Lung microvascular endothelial cell (primary cell): ENCODE data around the gene RHPN2. TPM values are rescaled to one million over a fixed set of nuclear protein-coding genes. Genes with fewer than 3 reads are reported as not detected.

Experiments
- DNase-seq, 2 donors: peaks; one replicate each; pipeline versions ENCODE4 v3.0.0 to v3.0.0-alpha.2; 2010; ENCODE audit warnings: low read depth in 2 of 2
- total RNA-seq: library from RNA; depleted of rRNA; stranded (reverse); fragments of >200 nt; gene quantifications from 2 replicates; pipeline ENCODE4 v1.2.1, GENCODE V29; 2014

RHPN2 gene
- 4.4 and 10.9 TPM in 2 replicates for total RNA-seq

DNA sequence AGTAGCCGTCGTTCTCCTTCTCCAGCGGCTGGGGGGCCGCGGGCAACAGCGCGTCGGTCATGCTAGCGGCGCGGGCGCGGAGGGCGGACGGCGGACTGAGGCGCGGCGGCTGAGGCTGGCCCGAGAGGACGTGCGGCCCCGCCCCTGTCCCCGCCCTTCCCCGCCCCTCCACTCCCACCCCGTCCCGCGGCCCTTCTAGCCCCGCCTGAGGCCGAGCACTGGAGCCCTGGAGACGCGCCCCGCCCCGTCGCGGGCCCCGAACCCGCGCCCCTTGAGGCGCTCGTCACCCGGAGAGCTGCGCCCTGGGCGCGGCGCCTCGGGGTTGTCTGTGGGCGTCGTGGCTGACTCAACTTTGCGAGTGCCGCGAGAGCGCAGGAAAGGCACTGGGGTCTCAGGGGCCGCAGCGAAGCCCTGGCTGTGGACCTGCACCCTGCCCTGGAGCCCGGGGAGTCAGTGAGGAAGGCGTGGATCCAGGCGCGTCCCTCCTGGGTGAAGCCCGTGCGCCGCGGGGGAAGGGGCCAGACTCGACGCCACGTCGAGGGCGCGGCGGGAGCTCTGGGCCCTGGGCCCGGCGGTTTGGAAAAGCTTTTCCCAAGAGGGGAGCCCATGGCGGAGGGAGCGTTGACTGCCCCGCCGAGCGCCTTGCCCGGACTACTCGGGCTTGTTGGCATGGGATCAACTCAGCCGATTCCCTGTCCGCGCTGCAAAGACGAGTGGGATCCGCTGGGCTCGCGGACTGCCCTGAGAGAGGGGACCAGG is at the start of gene RHPN2:
RHPN2 (minus strand) TSS at position 97 of the 759 bp plus-strand sequence; CDS start at position 61, 36 bp downstream.
- DNase-seq: peak; percentile 47 to 72

DNA sequence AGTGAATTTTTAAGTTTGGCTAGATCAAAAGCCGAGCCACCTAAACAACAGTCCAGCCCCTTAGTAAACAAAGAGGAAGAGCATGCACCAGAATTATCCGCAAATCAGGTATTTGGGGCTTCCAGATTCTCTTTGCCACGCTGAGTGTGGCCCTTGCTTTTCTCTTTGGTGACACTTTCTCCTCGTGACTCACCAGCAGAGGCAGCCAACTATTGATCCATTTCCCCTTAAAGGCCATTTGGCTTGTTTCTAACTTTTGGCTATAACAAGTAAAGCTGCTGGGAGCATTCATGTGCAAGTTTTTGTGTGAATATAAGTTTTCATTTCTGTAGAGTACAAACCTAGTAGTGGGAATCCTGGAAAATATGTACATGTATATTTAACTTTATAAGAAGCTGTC is 49.6 kb upstream of the RHPN2 start:
- no peak for DNase-seq

DNA sequence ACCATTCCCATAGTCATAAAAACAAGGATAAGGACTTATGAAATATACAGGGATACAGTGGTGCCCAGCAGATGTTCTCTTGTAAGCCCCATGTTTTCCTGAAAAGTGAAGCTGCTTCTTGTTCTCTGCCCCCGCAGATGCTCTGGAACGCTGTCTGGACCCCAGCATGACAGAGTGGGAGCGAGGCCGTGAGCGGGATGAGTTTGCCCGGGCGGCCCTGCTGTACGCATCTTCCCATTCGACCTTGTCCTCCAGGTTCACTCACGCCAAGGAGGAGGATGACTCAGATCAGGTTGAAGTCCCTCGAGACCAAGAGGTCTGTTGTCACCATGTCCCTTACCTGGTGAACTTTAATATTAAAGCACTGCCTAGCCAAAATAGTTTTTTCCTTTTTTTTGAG is 46.9 kb upstream of the RHPN2 start:
- no peak for DNase-seq

DNA sequence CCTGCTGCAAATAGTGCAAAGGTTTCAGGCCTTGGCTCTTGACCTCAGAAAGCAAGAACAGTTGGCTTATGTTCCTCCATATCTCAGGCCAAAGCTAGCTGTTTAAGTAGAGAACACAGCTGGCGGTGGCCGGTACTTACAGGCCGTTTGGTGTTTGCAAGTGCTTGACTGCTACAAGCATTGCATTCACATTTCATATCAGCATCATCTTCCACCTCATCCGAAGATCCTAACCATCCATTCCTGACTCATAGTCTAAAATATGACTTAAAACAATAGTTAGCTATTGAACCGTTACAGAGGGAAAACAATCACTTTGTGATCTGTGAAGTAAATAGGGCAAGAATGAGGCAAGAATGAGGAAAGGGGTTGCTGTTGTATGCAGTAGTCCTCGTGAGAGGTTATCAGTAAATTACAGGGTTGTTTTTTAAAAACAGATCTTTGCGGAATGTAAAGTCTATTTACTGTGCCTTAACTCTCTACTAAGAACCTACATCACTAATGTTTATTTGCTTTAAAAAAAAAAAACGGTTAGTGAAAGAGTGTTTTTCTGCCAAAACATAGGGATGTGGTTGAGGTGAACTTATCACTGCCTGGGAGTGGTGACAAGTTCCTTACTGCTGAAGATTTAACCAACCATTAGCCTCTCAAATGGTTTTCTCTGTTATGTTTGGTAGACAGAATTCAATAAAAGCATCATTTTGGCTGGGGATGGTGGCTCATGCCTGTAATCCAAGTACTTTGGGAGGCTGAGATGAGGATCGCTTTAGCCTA is 45.6 kb upstream of the RHPN2 start:
- DNase-seq: peak in 1 of 2 donors; percentile 17

DNA sequence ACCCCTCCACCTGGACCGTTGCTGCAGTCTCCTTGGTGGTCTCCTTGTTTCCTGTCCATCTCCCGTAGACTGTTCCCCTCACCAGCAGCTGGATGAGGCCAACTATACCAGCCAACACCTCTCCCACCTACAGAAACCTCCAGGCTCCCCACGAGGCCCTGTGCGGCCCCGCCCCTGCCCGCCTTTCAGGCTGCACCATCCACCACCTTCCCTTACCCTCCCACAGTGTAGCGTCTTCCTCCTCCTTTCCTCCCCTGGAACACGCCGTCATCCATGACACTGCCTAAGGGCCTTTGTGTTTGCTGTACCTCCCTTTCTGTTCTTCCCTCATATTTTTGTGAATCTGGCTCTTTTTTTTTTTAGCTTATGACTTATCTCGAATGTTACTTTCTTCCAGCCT is 43.5 kb upstream of the RHPN2 start:
- no peak for DNase-seq

DNA sequence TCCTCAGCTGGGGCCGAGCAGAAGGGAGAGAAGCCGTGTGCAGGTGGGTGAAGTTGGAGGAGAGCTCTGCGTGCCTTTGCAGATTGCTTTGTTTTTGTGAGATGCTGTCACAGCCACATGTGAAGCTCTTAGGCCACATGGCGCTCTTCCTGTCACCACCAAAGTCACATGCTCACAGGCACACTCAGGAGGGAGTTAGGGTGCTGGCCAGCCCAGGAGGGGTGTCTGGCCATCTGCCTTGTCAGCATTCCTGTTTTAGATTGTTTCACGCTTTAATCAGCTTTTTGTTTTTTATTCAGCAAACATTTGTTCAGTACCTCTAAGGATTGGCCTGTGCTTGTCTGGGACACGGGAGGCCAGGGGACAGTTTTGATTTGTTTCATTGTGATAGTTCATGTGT is 38.2 kb upstream of the RHPN2 start:
- no peak for DNase-seq

DNA sequence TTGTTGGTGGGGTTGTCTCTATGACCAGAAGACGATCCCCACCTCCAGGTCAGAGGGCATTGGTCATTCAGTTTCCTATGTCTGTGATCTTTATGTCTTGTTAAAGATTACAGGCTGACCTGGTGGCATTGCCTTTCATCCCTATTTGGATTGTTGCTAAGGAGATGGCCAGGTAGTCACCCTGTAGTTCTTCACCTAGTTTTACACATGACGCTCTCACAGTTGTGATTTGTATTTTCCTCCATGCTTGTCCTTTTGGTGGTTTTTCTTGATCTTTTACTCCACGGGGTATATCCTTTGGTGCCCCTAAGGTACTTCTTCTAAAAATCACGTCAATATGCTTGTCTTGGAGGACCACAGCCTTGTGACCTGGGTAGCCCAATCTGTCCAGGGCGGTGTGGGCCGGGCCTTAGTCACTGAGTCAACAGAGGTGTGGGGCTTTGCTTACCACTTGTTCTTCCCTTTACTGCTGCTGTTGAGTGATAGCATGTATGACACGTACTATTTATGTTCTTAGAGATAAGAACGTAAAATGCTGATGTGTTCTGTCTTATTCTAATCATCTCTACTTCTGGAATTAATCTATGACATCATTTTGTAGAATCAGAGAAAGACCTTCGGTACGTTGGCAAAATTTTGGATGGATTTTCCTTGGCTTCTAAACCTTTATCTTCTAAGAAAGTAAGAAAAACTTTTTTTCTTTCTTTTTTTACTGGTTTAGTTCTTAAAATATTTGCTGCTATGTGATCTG is 36.4 kb upstream of the RHPN2 start:
- no peak for DNase-seq

DNA sequence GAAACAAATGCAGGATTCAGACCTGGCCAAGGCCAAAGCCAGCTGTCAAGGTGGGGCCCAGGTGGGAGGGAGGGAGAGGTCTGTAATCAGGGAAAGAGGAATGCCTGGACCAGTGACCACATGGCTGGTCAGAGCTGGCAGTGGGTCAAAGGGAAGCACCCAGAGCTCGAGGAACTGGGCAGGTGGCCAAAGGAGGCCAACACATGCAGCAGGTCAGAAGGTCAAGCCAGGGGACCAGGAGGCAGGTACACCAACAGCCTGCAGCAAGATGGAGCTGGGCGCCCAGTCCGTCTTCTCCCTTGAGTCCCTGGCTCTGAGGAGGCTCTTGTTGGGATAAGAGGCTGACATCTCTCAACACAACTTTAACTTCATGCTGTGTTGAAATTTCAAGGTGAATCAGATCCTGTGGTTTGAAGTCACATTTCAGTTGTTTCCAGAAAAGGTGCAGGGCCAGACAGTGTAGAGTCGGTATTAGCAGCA is 33.4 kb upstream of the RHPN2 start:
- no peak for DNase-seq

DNA sequence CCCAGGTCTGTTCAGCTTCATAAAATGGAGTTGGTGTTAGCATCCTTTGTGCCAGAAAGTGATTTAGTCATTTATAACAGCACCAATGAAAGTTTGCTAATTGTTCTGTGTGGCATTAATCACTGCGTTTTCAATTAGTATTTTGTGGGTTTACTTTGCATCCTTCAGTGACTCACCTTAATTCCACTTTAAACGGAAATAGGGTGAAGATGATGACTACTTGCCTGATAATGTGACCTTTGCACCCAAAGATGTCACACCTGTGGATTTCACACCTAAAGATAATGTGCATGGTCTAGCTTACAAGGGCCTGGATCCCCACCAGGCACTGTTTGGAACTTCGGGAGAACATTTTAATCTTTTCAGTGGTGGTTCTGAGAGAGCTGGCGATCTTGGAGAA is 31.3 kb upstream of the RHPN2 start:
- DNase-seq: no peak

DNA sequence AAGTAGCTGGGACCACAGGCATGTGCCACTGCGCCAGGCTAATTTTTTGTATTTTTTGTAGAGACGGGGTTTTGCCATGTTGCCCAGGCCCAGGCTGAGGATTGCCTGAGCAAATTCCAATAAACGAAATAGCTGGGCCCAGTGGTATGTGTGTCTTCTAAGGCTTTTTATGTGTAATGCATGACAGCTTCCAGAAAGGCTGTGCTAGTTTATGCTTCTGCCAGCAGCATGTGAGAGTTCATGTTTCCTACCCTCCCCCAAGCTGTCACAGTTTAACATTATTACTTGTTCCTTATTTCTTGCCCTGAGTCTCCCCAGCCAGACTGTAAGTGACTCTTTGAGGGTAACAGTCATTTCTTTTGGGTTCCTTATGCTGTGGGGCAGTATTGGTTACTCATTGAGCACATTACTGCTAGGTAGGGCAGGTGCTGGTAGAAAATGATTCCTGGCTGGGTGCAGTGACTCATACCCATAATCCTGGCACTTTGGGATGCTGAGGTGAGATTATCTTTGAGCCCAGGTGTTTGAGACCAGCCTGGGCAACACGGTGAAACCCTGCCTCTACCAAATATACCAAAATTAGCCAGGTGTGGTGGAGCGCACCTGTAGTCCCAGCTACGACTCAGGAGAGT is 29.9 kb upstream of the RHPN2 start:
- no peak for DNase-seq

DNA sequence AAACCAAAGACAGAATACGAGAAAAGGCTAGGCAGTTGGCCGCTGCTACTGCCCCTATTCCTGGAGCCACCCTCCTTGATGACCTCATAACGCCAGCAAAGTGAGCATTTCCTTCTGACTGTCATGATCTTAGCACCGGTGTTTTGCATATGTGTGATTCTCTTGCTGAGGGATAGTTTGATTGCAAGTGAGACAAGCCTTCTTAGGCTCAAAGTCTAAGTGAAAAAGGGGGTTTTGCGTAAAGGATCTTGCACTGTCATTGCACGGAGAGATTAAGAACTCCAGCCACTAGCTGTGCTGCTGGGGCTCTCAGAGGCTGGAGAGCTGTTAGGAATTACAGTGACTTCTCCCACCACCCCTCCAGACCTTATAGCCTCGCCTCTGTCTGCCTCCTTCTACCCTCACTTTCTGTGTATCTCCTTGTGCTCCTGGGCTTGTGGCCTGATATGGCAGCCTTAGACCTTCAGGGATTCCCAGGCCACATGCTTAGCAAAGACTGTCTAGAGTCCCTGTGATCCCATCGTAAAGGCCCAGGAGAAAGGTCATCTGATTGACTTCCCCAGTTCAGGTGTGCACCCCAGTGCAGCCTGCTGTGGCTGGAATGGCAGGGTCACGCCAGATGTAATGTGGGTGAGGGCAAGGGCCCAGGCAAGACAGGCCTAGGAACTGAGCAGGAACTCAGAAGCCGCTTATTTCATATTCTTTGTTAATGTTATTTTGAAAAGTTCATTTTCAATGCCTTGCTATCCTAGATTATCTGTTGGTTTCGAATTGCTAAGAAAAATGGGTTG is 28.9 kb upstream of the RHPN2 start:
- DNase-seq: no peak

DNA sequence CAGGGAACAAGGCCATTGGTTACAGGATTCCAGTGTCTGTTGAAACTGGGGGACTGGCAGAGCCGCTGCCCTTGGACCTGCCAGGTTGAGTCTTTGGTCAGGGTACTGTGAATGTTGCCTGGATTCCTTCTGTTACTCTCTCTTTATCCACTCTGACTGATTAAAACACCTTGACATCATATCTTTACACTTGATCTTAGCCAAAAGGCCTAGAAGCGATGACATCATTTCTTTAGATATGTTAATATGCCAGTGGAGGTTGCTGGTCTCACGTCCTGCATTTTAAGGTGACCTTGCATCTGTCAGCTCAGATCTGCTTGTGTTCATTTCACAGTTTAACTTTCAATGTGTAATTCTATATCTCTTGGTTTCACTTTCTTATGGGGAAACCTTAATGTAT is 25.5 kb upstream of the RHPN2 start:
- no peak for DNase-seq

DNA sequence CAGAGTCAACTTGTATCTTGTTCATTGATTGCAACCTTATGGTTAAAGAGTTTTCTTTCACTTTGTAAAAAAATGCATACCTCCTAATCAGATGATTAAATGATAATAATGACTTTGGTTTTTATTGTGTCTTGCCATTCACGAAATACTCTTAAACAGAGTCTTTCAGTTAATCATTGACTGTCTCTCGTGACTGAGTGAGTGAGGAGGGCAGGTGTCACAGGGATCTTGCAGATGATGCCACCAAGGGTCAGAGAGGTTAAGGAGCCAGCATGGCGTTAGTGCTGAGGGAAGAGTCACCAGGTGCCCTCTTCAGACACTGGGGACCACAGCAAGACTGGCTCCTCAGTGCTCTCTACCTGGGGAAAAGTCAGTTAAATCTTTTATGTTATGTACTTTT is 24.3 kb upstream of the RHPN2 start:
- DNase-seq: no peak

DNA sequence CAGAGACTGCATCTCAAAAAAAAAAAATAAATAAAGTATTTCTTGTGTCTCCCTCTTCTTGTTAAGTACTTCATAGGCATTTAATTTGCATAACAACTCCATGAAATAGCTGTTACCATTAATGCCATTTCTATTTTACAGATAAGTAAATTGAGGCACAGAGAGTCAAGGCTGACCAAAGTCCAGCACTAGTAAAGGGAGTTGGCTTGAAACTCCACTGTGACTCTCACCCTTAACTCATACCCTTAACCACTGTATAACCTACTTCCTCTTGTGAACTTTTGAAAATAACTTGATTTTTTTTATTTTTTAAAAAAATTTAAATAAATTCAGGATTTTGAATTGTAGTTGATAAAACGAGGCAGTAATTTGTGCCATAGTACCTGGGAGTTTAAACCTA is 22.3 kb upstream of the RHPN2 start:
- no peak for DNase-seq

DNA sequence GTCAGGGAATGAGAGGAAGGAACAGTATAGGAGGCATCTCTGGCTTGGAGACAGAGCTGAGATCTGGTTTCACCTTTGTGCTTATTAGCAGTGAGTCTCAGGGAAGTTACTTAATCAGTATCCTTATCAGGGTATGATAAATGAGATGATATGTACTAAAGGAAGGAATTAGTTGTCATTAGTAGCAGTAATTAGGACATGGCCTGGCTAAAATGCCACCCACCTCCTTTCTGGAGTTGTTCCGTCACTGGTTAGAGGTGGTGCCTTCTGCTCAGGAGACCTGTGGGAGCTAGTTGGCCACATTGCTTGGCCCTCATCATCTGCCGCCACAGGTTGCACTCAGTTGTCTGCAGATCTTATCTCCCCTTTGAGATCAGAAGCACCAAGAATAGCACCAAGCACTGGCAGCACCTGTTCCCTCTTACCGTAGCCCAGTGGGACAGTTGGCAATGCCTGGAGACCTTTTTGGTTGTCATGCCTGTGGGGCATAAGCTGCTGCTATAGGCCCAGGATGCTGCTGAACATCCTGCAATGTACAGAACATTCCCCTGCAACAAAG is 21.0 kb upstream of the RHPN2 start:
- no peak for DNase-seq

DNA sequence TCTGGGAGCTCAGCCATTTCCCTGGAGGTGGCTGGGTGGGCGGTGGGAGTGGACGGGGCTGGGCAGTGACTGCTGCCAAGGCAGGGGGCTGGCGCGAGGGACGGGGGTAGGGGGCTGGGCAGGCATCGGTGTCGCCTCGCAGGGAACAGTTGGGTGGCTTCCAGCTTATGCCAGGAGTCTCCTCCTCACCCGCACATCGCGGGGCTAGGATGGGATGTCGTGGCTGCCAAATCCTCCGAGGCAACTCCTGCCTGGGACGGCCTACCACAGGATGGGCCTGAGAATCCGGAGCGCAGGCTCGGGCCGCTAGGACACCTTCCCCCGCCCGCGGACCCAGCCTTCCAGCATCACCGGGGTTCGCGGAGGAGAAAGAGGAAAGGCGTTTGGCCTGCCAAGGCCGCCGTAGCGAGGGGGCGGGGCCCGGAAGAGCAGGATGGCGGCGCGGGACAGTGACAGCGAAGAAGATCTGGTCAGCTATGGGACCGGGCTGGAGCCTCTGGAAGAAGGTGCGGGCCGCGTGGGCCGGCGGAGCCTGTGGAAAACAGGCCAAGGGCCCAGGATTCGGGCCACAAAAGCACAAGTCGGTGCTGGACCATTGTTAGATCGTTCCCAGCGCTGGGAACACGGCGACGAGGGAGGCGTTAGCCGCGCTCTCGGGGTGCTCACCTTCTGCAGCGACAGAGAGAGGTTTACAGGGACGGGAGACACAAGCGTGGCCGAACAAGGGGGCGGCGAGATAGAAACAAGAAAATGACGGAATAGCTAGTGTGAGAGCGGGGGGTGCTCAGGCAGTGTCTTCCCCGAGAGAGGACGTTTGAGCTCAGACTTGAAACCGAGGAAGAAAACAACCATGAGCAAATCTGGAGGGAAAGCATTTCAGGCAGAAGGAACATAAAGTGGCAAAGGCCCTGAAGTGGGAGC is 16.3 kb upstream of the RHPN2 start, which contains the start of gene GPATCH1:
GPATCH1 (plus strand) TSS at position 421 of the 921 bp plus-strand sequence; CDS start at position 434, 13 bp downstream.
- peak; percentile 86 to 88 for DNase-seq

DNA sequence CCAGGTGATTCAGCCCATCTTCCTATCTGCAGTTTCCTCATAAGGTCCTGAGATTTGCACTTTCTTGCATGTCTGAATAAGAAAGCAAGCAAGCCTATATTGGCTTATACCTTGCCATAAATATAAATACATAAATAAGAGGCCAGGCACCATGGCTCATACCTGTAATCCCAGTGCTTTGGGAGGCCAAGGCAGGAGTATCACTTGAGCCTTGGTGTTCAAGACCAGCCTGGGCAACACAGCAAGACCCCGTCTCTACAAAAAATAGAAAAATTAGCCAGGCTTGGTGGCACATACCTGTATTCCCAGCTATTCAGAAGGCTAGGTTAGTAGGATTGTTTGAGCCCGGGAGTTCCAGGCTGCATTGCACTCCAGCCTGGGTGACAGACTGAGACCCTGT is 10.8 kb upstream of the RHPN2 start:
- no peak for DNase-seq

DNA sequence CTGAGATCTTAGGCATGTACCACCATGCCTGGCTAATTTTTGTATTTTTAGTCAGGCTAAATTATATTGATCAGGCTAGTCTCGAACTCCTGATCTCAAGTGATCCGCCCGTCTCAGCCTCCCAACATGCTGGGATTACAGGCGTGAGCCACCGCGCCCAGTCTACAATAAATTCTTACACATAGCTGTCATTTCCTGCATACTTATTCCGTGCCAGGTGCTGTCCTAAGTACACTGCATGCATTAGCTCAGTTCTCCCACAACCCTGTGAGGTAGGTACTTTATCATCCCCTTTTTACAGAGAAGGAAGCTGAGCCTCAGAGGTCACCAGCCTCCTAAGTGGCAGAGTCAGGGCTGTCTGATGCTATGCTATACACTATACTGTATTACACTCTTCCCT is 7.2 kb upstream of the RHPN2 start:
- peak; percentile 21 to 31 for DNase-seq

DNA sequence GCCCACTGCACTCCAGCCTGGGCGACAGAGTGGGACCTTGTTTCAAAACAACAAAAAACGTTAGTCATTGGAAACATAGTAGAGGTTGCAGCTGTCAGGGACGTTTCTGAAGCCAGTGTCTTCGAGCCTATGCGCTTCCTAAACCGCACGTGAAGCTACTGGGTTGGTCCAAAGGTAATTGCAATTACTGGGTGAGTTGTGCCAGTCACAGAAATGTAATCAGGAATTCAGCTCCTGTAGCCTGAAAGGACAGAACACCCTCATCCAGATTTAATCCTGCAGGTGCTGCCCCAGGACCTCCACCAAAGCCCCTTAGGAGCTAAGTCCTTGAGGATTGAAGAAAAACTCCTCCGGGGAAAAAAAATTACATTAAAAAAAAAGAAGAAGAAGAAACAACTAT is 2.4 kb upstream of the RHPN2 start:
- no peak for DNase-seq
